ENCODE data around the gene BAHD1. TPM values are rescaled to one million over a fixed set of nuclear protein-coding genes. Genes with fewer than 3 reads are reported as not detected.

Gene BAHD1
- total RNA-seq, 3 donors from 2014 or later = 9.9 to 14.6 (median 11.8) TPM

DNA sequence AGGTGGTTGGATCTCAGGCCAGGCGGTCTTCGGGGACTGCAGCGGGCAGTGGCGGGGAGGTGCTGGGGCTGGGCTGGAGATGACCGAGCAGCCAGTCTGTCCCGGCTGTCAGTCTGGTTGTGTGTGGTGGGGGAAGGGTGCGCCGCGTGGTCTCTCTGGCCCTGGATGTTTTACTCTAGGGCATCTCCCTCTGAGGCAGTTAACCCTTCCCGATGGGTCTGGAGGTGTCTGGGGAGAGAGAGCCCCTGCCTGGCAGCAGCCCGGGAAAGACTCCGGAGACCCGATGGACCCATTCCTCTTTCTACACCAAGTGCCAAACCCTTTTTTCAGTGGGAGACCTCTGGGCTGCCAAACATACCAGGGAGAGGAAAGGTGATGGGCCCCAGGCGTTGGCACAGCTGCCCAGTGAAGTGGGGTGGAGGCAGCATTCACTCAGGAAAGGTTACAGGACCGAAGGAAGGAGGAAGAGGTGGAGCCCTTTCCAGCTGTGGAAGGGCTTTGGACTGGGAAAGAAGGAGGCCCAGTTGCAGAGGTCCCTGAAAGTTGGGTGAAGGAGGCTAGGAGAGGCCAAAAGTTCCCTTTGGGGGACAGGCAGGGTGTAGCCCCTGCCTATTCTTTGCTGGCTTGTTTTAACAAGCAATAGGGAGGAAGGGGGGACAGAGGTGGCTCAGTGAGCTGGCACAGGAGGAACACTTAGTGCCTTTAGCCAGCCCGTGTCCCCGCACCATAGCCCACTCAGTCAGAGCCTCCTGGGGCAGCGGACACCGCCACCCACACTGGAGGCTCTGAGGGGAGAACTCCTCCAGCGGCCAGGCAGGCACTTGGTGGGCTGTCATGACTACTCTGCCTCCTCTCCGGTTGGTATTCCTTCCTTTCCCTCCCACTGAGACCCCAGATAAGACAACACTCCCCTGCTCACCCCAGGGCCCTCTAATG lies 2.7 kb upstream of the BAHD1 start:
- Histone ChIP-seq H3K4me3 (no peak overlapping the region), H3K36me3 (no peaks in the 10 kb centered on the region), H3K27ac (peak overlapping the region in 1 of 2 donors; percentile 9), H3K4me1 (peaks cover 13 to 21% of the 10 kb centered on the region in 2 donors), H3K9me3 (no peaks in the 10 kb centered on the region), H3K27me3 (no peaks in the 10 kb centered on the region)
- DNase-seq (ENCODE audit: low spot score in 2 of 2) = no peak
- intact Hi-C loops (cut with DNase I; ENCODE audit: low total_unique reads) = no loop called here
- TF ChIP-seq POLR2A (IDR thresholded peaks at IDR 0.05) (no peak), POLR2AphosphoS5 (IDR thresholded peaks at IDR 0.05) (no peak)
- TF ChIP-seq, protein P1, sequence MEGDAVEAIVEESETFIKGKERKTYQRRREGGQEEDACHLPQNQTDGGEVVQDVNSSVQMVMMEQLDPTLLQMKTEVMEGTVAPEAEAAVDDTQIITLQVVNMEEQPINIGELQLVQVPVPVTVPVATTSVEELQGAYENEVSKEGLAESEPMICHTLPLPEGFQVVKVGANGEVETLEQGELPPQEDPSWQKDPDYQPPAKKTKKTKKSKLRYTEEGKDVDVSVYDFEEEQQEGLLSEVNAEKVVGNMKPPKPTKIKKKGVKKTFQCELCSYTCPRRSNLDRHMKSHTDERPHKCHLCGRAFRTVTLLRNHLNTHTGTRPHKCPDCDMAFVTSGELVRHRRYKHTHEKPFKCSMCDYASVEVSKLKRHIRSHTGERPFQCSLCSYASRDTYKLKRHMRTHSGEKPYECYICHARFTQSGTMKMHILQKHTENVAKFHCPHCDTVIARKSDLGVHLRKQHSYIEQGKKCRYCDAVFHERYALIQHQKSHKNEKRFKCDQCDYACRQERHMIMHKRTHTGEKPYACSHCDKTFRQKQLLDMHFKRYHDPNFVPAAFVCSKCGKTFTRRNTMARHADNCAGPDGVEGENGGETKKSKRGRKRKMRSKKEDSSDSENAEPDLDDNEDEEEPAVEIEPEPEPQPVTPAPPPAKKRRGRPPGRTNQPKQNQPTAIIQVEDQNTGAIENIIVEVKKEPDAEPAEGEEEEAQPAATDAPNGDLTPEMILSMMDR (IDR thresholded peaks at IDR 0.05) = no peak

DNA sequence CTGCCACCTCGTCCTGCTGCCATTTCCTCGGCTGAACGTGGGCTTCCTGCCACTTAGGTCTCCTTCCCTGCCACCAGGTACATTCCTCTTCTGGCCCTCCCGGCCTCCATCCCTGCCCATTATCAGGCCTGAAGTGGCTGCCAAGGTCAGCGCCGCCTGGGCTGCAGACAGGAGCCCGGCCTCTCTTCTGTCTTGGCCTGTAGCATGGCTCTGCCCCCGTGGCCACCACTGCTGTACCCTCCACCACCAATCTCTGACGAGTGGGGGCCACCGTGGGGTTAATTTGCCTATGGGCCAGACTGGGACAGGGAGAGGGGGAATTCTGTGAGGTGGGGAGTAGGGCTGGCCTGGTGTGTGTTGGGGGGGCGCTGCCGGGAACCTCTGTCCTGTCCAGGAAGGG lies 2.0 kb upstream of the BAHD1 start:
- Histone ChIP-seq H3K4me3 (no peak overlapping the region), H3K9me3 (no peaks in the 10 kb centered on the region), H3K27ac (no peak overlapping the region), H3K4me1 (peaks cover 13 to 27% of the 10 kb centered on the region in 2 donors), H3K36me3 (no peaks in the 10 kb centered on the region), H3K27me3 (no peaks in the 10 kb centered on the region)
- DNase-seq (ENCODE audit: low spot score in 2 of 2) = no peak
- TF ChIP-seq, protein P1 (IDR thresholded peaks at IDR 0.05) = no peak
- no peak for TF ChIP-seq POLR2A (IDR thresholded peaks at IDR 0.05)
- TF ChIP-seq POLR2AphosphoS5 (IDR thresholded peaks at IDR 0.05) = no peak
- intact Hi-C loops (cut with DNase I; ENCODE audit: low total_unique reads) = no loop called here

DNA sequence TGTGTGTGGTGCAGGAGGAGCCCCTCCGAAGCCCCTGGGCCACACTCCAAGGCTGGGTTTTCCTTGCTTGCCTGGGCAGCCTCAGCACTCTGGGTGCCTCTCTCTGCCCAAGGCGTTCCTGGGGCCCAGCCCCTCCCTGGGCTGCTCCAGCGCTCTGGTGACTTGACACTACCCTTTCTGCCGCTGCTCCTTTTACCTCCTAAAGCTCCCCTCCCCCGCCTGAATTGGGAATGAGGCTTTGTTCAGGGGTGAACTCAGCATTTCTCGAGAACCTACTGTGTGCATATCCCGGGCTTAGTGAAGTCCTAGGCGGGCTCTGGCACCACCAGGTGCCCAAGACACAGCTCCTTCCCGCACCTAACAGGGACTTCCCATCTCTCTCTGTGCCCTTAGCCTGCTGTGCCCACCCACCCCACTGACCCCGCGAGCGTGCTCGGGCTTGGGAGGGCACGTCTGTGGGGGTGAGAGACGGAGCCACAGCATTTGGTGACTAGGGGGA lies 1.2 kb upstream of the BAHD1 start:
- TF ChIP-seq POLR2A (IDR thresholded peaks at IDR 0.05) (no peak), POLR2AphosphoS5 (IDR thresholded peaks at IDR 0.05) (no peak)
- TF ChIP-seq, protein P1 (IDR thresholded peaks at IDR 0.05) = no peak
- Histone ChIP-seq H3K27ac (peak overlapping the region; percentile 40 to 88), H3K36me3 (no peaks in the 10 kb centered on the region), H3K4me1 (peaks cover 13 to 27% of the 10 kb centered on the region in 2 donors), H3K4me3 (peak overlapping the region; percentile 86 to 93 (median 86)), H3K27me3 (no peaks in the 10 kb centered on the region), H3K9me3 (no peaks in the 10 kb centered on the region)
- intact Hi-C loops (cut with DNase I; ENCODE audit: low total_unique reads) = no loop called here
- no peak for DNase-seq (ENCODE audit: low spot score in 2 of 2)

DNA sequence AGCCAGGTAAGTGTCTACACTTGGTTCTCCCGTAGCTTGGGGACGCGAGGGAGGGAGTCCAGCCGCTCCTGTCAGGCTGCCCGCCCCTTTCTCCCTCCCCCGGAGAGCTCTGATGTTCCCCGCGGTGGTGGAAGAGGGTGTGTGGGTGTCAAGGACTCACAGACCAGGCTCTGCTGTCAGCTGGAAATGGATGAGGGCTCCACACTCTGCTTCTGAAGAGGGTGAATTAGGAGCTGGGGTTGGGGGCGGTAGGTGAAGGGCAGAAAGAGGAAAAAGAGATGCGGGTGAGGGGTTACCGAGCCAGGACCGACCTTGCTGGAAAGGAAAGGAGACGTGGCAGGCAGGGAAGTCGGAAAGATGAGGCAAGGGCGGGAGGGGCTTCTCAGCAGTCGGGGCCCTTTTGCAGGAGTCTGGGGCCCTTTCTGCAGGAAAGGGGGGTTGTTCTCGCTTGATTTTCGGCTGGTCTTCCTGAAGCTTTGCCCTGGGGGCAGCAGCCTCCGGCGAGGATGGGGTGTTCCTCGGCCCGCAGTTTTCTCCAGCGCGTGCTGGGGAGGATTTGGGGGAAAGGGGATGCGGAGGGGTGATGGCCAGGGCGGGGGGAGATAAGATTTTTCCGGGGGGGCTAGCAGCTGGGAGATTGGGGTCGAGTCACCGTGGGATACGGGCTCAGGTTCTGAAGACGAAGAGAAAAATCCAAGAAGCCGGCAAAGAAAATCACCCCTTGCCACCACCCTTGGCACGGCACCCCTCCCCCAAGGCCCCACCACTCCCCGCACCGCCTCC lies 602 bp upstream of the BAHD1 start:
- Histone ChIP-seq H3K27me3 (no peaks in the 10 kb centered on the region), H3K9me3 (no peaks in the 10 kb centered on the region), H3K36me3 (no peaks in the 10 kb centered on the region), H3K4me3 (peak overlapping the region; percentile 86 to 93 (median 86)), H3K4me1 (peaks cover 13 to 27% of the 10 kb centered on the region in 2 donors), H3K27ac (peak overlapping the region; percentile 40 to 88)
- peak in 1 of 2 donors; percentile 56 for DNase-seq (ENCODE audit: low spot score in 2 of 2)
- intact Hi-C loops (cut with DNase I; ENCODE audit: low total_unique reads) = no loop called here
- TF ChIP-seq POLR2AphosphoS5 (IDR thresholded peaks at IDR 0.05) (no peak), POLR2A (IDR thresholded peaks at IDR 0.05) (no peak)
- TF ChIP-seq, protein P1 (IDR thresholded peaks at IDR 0.05) = no peak
